GM12878 (cell line): ENCODE data around the gene BPI. TPM values are rescaled to one million over a fixed set of nuclear protein-coding genes. Genes with fewer than 3 reads are reported as not detected.

ENCODE experiments used
- ATAC-seq: fragments of 200-7000 bp; cut with Tn5 transposase; 3 replicates; pipeline ENCODE4 v1.9.1; 2020; ENCODE audit warnings: mild to moderate bottlenecking, moderate library complexity
- BruUV-seq: library from RNA; stranded (reverse); fragments of 400-500 nt; replicated peaks from 2 replicates; lab custom pipeline; 2021; lab: Mats Ljungman, UMichigan
- CTCF ChIA-PET: fragments of 300-600 bp; sonication (Branson Sonifier 250); formaldehyde crosslinking; extraction: SDS; loops from one replicate; lab custom pipeline; 2021; ENCODE audit warnings: inconsistent platforms; lab: Yijun Ruan, JAX
- POLR2A ChIA-PET: fragments of 350-600 bp; formaldehyde crosslinking; extraction: SDS; loops from one replicate; lab custom pipeline; 2021; ENCODE audit warnings: inconsistent platforms; lab: Charles Lee
- RAD21 ChIA-PET: fragments of 300-600 bp; sonication (Branson Sonifier 250); formaldehyde crosslinking; loops from one replicate; lab custom pipeline; 2023; ENCODE audit warnings: antibody characterized with exemption; ENCODE audit not compliant: unreplicated experiment; lab: Charles Lee
- SMC1A ChIA-PET: fragments of 300-600 bp; sonication (Branson Sonifier 250); formaldehyde crosslinking; loops from one replicate; lab custom pipeline; 2023; ENCODE audit not compliant: unreplicated experiment, uncharacterized antibody; lab: Charles Lee
- DNase-seq: peaks from one replicate; pipeline ENCODE4 v3.0.0-alpha.2; 2011; ENCODE audit warnings: low read depth, low spot score
- FAIRE-seq: peaks from 3 replicates; lab custom pipeline; 2011; peaks lifted over from hg19 to GRCh38; lab: Jason Lieb, UNC
- H2AFZ ChIP-seq: 2 replicates; pipeline ENCODE4 v1.6.0; 2011; ENCODE audit warnings: low read depth, low read length, control low read depth; ENCODE audit not compliant: control insufficient read depth
- H3K27ac ChIP-seq: 2 replicates; pipeline ENCODE4 v1.5.1; 2011; ENCODE audit warnings: control low read depth; ENCODE audit not compliant: control insufficient read depth, insufficient read depth
- H3K27me3 ChIP-seq, 2 experiments: replicated peaks in 1 of 2; 2 replicates each; pipeline versions ENCODE4 v1.6.0 to v1.6.1; 2011; ENCODE audit warnings: low read length in 1 of 2; ENCODE audit not compliant: control insufficient read depth in 2 of 2, insufficient read depth in 2 of 2
- H3K36me3 ChIP-seq, 2 experiments: 2 replicates each; pipeline ENCODE4 v1.5.1; 2011; ENCODE audit warnings: low read length in 1 of 2; ENCODE audit not compliant: control insufficient read depth in 2 of 2, insufficient read depth in 2 of 2
- H3K4me1 ChIP-seq: 2 replicates; pipeline ENCODE4 v1.6.1; 2011; ENCODE audit warnings: mild to moderate bottlenecking, low read length, moderate library complexity, mixed read lengths; ENCODE audit not compliant: control insufficient read depth, insufficient read depth
- H3K4me2 ChIP-seq: 2 replicates; pipeline ENCODE4 v1.6.0; 2011; ENCODE audit warnings: control low read depth; ENCODE audit not compliant: control insufficient read depth, insufficient read depth
- H3K4me3 ChIP-seq: fragments of 200-600 bp; sonication (generic); 2 replicates; pipeline ENCODE4 v1.5.1; 2016
- H3K79me2 ChIP-seq: 2 replicates; pipeline ENCODE4 v1.6.0; 2011; ENCODE audit warnings: low read length; ENCODE audit not compliant: control insufficient read depth, insufficient read depth
- H3K9ac ChIP-seq: 2 replicates; pipeline ENCODE4 v1.8.0; 2011; ENCODE audit warnings: low read length, control low read depth, mixed read lengths; ENCODE audit not compliant: control insufficient read depth, insufficient read depth
- H3K9me3 ChIP-seq: replicated peaks from 3 replicates; pipeline ENCODE4 v1.5.1; 2011; ENCODE audit warnings: mild to moderate bottlenecking, low read length; ENCODE audit not compliant: control insufficient read depth, insufficient read depth
- H4K20me1 ChIP-seq: 2 replicates; pipeline ENCODE4 v1.6.0; 2011; ENCODE audit not compliant: control insufficient read depth, insufficient read depth
- ATF7 ChIP-seq: fragments of 450-650 bp; IDR thresholded peaks from 2 replicates; pipeline ENCODE4 v1.6.1; 2016; ENCODE audit warnings: low read depth, mild to moderate bottlenecking
- BCLAF1 ChIP-seq: fragments of 450-650 bp; IDR thresholded peaks from 2 replicates; pipeline ENCODE4 v1.6.1; 2017; ENCODE audit warnings: antibody characterized with exemption, mild to moderate bottlenecking, moderate library complexity
- BRCA1 ChIP-seq: IDR thresholded peaks from 2 replicates; pipeline ENCODE4 v1.6.1; 2011; ENCODE audit warnings: low read depth, low read length, improper control_type of control experiment
- CEBPB ChIP-seq, 2 experiments: fragments of 150-350 bp in 1 of 2; IDR thresholded peaks; 2 replicates each; pipeline ENCODE4 v1.6.1; 2012 to 2014; ENCODE audit warnings: low read depth in 2 of 2, low read length in 2 of 2, borderline replicate concordance in 1 of 2, inconsistent platforms in 1 of 2
- CHD1 ChIP-seq: IDR thresholded peaks from 2 replicates; pipeline ENCODE4 v1.6.1; 2012; ENCODE audit warnings: low read depth, low read length, improper control_type of control experiment
- EGR1 ChIP-seq, 2 experiments: IDR thresholded peaks; 1 replicate in 1 of 2; 2 replicates in 1 of 2; pipeline ENCODE4 v1.6.1; 2011 to 2012; ENCODE audit warnings: low read depth in 2 of 2, low read length in 2 of 2, borderline replicate concordance in 1 of 2, mild to moderate bottlenecking in 1 of 2, moderate library complexity in 1 of 2
- HDAC6 ChIP-seq: fragments of 200-600 bp; sonication (generic); IDR thresholded peaks from one replicate; pipeline ENCODE4 v1.8.0; 2017; ENCODE audit warnings: antibody characterized with exemption; ENCODE audit not compliant: unreplicated experiment
- KAT2A ChIP-seq: conservative IDR thresholded peaks from 2 replicates; pipeline ENCODE4 v1.6.1; 2011; ENCODE audit warnings: low read depth, low read length; ENCODE audit not compliant: control insufficient read depth
- MEF2B ChIP-seq: fragments of 450-650 bp; IDR thresholded peaks from 2 replicates; pipeline ENCODE4 v1.6.1; 2018; ENCODE audit warnings: mild to moderate bottlenecking, moderate library complexity; ENCODE audit not compliant: partially characterized antibody, poor library complexity, severe bottlenecking
- MYB ChIP-seq: fragments of 150-350 bp; IDR thresholded peaks from 2 replicates; pipeline ENCODE4 v1.6.1; 2014; ENCODE audit warnings: mild to moderate bottlenecking, low read depth, low read length, borderline replicate concordance
- RBBP5 ChIP-seq: fragments of 200-600 bp; sonication (generic); conservative IDR thresholded peaks from 2 replicates; pipeline ENCODE4 v1.6.1; 2016
- SPI1 ChIP-seq: IDR thresholded peaks from 2 replicates; pipeline ENCODE4 v1.6.1; 2011; ENCODE audit warnings: low read depth, mild to moderate bottlenecking, low read length, moderate library complexity, borderline replicate concordance; ENCODE audit not compliant: insufficient read depth
- SRF ChIP-seq, 2 experiments: IDR thresholded peaks; 2 replicates each; pipeline ENCODE4 v1.6.1; 2011; ENCODE audit warnings: low read depth in 2 of 2, low read length in 2 of 2, mild to moderate bottlenecking in 1 of 2, moderate library complexity in 1 of 2
- SUZ12 ChIP-seq: fragments of 200-600 bp; sonication (generic); IDR thresholded peaks from one replicate; pipeline ENCODE4 v1.6.1; 2018; ENCODE audit warnings: antibody characterized with exemption, mild to moderate bottlenecking; ENCODE audit not compliant: unreplicated experiment
- TBL1XR1 ChIP-seq: IDR thresholded peaks from 2 replicates; pipeline ENCODE4 v1.6.1; 2012; ENCODE audit warnings: low read depth, low read length, improper control_type of control experiment
- YBX1 ChIP-seq: fragments of 450-650 bp; IDR thresholded peaks from 2 replicates; pipeline ENCODE4 v1.6.1; 2016; ENCODE audit warnings: antibody characterized with exemption
- ZNF217 ChIP-seq: fragments of 450-650 bp; IDR thresholded peaks from 2 replicates; pipeline ENCODE4 v1.6.1; 2017; ENCODE audit warnings: antibody characterized with exemption, mild to moderate bottlenecking
- WGBS: methylation state at CpG from one replicate; pipeline ENCODE4 v1.1.6; 2016; ENCODE audit warnings: low lambda C conversion rate; ENCODE audit not compliant: insufficient replicate concordance, insufficient coverage; ENCODE audit errors: missing lambda C conversion rate; 5-methylcytosine and 5-hydroxymethylcytosine counted together
- in situ Hi-C: fragments of 300-500 bp; cut with MboI; formaldehyde crosslinking; loops from 9 replicates; pipeline ENCODE4 v1.14.3; 2018; ENCODE audit warnings: mixed read lengths
- intact Hi-C: fragments of 100-400 bp; cut with micrococcal nuclease; formaldehyde crosslinking; loops from one replicate; pipeline ENCODE4 v1.14.2; 2022; ENCODE audit not compliant: unreplicated experiment
- polyA plus RNA-seq, 11 experiments: library from polyadenylated mRNA; depleted of rRNA in 4 of 11; unstranded in 6 of 11; stranded (reverse) in 5 of 11; fragments of >200 nt; fragmentation: Nextera tagmentation in 4 of 11; fragmentation: Illumina TruSeq in 1 of 11; extraction: Ambion mirVana in 4 of 11; extraction: Trizol in 1 of 11; gene quantifications; 1 replicate in 1 of 11; 2 replicates in 10 of 11; pipeline versions ENCODE4 v1.2.1 to v1.2.3, GENCODE V29; 2011 to 2016; ENCODE audit warnings: inconsistent platforms in 2 of 11, missing spikeins in 2 of 11, low read depth in 1 of 11
- total RNA-seq, 4 experiments: library from RNA; depleted of rRNA in 3 of 4; stranded (reverse); fragments of >200 nt in 3 of 4; fragmentation: Illumina TruSeq in 1 of 4; extraction: Trizol in 1 of 4; gene quantifications; 2 replicates each; pipeline versions ENCODE4 v1.2.1 to v1.2.3, GENCODE V29; 2013 to 2021
- TF ChIP-seq, protein P1 (sequence below), 3 experiments: IDR thresholded peaks in 2 of 3; conservative IDR thresholded peaks in 1 of 3; 2 replicates each; pipeline ENCODE4 v1.5.1; 2011; ENCODE audit warnings: low read depth in 3 of 3, low read length in 3 of 3, mild to moderate bottlenecking in 3 of 3, control low read depth in 2 of 3, moderate library complexity in 2 of 3, inconsistent platforms in 1 of 3, mixed read lengths in 1 of 3; ENCODE audit not compliant: control insufficient read depth in 2 of 3, insufficient read depth in 1 of 3; ENCODE audit errors: extremely low read depth in 1 of 3

Gene BPI
- total and polyA plus RNA-seq, 10 of the 15 experiments (the other 5 are each of a cell fraction or from before 2014, with no cell fraction given), result not detected

DNA sequence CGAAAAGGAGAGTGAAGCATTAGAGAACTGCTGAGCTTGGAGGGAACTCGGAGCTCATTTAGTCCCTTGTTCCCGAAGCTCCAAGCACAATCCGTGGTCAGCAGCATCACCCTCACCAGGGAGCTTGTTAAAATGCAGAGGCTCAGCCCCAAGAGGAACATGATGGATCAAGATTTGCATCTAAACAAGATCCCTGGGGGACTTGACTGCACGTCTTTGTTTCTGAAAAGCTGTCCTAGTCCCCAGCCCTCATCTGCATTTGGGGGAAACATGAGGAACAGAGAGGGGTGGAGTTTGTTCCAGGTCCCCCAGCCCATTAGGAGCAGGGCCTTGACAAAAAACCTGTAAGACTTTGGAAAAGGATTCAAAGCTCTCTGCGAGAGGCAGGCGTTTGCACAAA, 38.3 kb downstream of the BPI start:
- TF ChIP-seq BRCA1 (no peak), CHD1 (no peak), EGR1 (IDR thresholded peaks at IDR 0.05; ENCODE audit: borderline replicate concordance in 1 of 2, low read depth in 2 of 2, low read length in 2 of 2) (no peak), RBBP5 (no peak), KAT2A (no peak), ATF7 (no peak), SRF (IDR thresholded peaks at IDR 0.05; ENCODE audit: low read depth in 2 of 2, low read length in 2 of 2) (no peak), TBL1XR1 (no peak), CEBPB (IDR thresholded peaks at IDR 0.05; ENCODE audit: borderline replicate concordance in 1 of 2, low read depth in 2 of 2, low read length in 2 of 2) (no peak), MYB (no peak), ZNF217 (no peak), HDAC6 (no peak), MEF2B (no peak), YBX1 (no peak), SPI1 (no peak), SUZ12 (no peak), BCLAF1 (no peak)
- TF ChIP-seq, protein P1, sequence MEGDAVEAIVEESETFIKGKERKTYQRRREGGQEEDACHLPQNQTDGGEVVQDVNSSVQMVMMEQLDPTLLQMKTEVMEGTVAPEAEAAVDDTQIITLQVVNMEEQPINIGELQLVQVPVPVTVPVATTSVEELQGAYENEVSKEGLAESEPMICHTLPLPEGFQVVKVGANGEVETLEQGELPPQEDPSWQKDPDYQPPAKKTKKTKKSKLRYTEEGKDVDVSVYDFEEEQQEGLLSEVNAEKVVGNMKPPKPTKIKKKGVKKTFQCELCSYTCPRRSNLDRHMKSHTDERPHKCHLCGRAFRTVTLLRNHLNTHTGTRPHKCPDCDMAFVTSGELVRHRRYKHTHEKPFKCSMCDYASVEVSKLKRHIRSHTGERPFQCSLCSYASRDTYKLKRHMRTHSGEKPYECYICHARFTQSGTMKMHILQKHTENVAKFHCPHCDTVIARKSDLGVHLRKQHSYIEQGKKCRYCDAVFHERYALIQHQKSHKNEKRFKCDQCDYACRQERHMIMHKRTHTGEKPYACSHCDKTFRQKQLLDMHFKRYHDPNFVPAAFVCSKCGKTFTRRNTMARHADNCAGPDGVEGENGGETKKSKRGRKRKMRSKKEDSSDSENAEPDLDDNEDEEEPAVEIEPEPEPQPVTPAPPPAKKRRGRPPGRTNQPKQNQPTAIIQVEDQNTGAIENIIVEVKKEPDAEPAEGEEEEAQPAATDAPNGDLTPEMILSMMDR (IDR thresholded peaks at IDR 0.05 in 2 of 3, conservative IDR thresholded peaks at IDR 0.05 in 1 of 3; ENCODE audit: control insufficient read depth in 2 of 3, extremely low read depth in 1 of 3, insufficient read depth in 1 of 3, low read depth in 3 of 3, low read length in 3 of 3), result no peak
- H3K9ac ChIP-seq, result no peak overlapping the region
- H3K79me2 ChIP-seq, result no peaks in the 10 kb centered on the region
- no peak for FAIRE-seq
- no peaks in the 10 kb centered on the region; the same call in 1 of the 3 replicates for H3K9me3 ChIP-seq
- SMC1A ChIA-PET, result no interaction called here
- no peak for ATAC-seq
- POLR2A ChIA-PET, result no interaction called here
- WGBS, result 22% methylated on average over 7 of the region's 7 CpGs
- no peak overlapping the region for H3K4me3 ChIP-seq
- RAD21 ChIA-PET, result no interaction called here
- H2AFZ ChIP-seq, result no peak overlapping the region
- peaks cover 0 to 3% of the 10 kb centered on the region in 2 experiments; a peak in 1 of 4 replicates for H3K27me3 ChIP-seq
- no peaks in the 10 kb centered on the region for H4K20me1 ChIP-seq
- no TSS peak for BruUV-seq
- H3K36me3 ChIP-seq, result no peaks in the 10 kb centered on the region
- no peak overlapping the region for H3K27ac ChIP-seq
- intact Hi-C loops, result no loop called here
- no peak overlapping the region for H3K4me2 ChIP-seq
- CTCF ChIA-PET, result no interaction called here
- H3K4me1 ChIP-seq, result no peaks in the 10 kb centered on the region
- in situ Hi-C loops, result no loop called here
- DNase-seq, result no peak
